CD4-positive, alpha-beta T cell treated with Interleukin-10 for 1 hour (primary cell): Measurements from ENCODE around the gene RAB6B.

Experiments
- DNase-seq: peaks from one replicate; pipeline ENCODE4 v3.0.0-alpha.2; 2020

The RAB6B gene

DNA sequence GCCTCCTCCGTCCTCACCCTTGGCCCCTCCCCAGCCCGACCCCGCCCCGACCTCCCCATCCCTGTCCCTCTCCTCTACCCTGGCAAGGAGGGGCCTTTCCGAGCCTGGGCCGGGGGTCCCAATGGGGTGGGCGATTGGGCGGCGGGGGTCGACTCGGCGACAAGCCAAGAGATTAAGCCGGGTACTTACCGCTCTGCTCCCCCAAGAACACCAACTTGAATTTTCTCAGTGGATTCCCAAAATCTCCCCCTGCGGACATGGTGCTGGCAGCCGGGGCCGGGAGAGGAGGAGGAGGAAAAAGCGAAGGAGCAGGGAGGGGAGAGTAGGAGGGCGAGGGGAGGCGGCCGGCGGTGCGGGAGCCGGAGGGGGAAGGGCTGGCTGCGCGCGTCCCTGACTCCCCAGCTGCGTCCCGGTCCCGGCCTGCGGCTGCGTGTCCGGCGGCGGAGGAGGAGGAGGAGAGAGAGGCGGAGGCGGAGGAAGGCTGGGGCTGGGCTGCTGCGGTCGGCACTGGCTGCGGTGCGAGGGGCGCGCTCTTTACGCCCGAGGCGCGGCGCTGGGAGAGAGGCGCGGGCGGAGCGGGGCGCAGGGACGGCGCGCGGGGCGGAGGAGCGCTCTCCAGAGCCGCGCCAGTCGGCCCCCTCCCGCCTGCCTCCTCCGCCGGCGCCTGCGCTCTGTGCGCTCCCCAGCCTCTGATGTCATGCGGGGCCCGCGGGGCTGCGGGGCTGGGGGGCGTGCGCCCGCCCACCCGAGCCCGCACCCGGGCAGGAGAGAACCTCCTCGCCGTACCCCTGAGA is at the start of gene RAB6B:
TSS of gene RAB6B (minus strand) at position 675 of the 794 bp plus-strand sequence. CDS start at position 259, 416 bp downstream.
- DNase-seq, result no peak

DNA sequence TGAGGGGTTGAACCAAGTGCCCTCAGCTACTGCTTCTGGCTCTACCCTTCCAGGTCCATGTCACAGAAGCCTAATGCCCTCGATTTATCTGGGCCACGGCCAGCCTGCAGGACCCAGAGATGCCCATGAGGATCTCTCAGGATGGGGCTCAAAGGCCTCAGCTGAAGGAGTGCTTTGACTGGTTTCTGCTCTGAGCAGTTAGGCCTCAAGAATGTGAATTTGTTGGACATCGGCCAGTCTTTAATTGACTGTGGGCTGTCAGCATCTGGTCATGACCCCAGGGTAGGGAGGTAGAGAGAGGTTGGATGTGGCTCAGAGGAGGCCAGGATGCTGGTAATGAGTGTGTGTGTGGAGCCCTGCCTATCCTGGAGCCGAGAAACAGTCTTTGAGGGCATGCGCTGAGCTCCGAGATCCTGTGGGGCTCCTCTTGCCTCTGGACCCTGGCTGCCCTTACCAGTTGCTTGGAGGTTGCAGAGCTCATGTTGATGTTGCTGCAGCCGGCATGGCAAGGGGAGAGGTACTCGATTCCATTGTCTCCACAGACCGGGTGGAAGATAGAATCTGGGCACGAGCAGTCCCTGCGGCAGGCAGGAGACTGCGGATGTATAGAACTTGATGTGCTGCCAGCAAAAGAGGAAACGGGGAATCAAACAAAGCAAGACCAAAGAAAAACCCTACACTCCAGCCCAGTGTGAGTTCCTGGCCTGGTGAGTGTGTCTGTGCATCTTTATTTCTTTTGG is 49.1 kb upstream of the RAB6B start:
- no peak for DNase-seq

DNA sequence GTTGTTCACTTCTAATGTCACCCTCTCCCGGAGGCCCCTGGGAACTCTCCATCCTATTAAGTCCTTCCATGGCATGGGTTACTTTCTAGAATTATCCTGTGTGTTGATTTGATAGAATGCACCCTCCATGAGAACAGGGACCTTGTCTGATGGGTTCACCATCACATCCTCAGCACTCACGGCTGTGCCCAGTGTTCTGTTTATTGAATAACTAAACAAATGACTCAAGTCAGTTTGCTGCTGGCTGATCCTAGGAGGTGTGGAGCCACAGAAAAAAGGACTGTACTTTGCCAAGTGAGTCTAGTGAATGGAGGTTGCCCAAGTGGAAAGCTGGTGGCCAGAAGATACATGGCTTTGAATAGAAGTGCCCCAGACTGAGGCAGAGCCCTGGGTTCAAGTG is 48.5 kb upstream of the RAB6B start:
- DNase-seq, result no peak

DNA sequence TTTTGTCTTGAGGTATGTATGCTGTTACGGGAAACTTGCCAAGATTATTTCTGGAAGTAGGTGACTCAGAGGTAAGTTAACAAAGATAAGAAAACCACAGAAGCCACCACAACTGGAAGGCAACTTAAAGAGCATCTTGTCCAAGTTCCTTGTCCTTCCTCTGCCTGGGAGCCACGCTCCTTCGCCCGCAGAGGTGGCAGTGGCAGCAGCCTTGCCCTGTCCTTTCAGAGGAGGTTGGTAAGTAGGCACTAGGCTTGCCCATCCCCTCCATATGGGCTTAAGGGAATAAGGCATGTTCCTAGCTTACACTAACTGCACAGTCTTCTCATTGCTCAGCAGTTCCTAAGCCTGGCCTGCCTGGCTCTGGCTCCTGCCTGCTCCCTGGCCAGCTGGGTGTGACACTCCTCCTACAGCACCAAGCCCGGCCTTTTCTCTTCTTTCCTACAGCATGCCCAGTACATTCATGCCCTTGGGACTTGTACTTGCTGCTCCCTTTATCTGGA is 48.0 kb upstream of the RAB6B start:
- no peak for DNase-seq

DNA sequence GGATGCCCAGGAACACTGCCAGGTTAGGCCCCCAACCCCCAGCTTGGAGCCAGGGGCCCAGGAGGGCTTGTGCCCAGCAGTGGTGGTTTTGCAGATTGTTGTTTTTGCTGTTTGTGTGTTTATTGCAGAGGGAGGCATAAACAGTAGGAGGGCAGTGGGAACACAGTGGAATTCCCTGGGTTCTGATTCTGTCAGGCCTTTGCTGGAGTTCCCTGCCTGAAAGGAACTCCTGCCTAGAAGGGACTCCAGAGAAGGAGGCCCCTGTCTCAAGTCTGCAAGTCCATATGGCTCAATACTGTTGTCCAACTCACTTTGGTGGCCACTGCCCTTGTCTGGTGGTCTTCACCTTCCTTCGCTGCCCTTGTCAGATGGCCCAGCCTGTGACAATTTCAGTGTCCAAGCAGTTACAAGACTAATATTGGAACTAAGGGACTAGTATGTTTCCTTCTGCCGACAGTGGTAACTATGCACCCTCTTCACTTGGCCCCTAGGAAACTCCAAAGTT is 47.4 kb upstream of the RAB6B start:
- no peak for DNase-seq

DNA sequence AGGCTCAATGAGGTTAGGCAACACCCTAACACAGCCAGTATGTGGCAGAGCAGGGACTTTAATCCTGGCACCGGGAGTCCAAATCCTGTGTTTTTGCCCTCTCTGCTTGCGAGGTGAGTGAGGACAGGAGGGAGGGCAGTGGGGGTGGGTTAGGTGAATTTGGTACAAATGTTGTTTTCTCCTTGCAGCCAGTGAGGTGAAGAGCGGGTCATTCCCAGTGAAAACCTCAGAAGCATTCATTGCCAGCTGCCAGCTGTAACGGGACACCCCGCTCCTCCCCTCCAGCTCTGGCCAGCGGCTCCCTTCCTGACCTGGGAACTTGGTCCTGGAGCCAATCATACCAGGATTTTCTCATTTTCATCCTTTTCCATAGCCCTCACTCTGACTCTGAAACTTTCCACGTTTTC is 45.7 kb upstream of the RAB6B start:
- DNase-seq, result no peak

DNA sequence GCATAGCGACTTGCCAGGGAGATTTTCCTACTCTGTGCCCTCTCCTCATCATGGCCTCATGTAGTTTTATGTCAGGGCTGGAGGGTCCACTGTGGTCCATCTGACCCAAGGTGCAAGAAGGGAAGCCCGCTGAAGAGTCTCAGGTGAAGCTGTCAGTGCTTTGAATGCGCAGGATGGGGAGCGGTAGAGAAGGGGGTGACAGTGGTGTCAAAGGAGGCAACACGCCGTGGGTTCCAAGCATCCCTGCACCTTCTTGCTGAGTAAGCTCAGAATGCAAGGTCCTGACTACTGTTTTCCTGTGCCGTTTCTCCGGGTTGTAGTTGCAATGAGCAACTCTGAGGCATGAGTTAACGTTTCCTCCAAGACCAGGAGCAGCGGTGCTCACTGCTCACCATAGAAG is 44.9 kb upstream of the RAB6B start:
- DNase-seq, result no peak

DNA sequence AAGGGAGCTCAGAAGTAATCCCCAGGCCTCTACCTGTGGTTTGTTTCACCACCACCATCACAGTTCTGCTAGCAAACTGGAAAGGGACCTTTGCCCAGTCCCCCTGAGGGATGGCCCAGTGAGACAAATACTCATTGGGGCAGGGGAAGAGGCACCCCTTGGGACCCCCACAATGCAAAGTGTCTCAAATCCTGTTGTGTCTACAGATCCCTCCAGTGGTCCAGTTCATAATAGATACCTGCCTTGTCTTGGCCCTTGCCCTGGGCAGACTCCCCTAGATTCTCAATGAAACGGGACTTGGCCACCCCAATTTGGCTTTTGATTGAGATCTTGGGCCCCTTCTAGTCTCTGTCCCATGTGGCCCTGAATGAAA is 43.8 kb upstream of the RAB6B start:
- DNase-seq, result no peak

DNA sequence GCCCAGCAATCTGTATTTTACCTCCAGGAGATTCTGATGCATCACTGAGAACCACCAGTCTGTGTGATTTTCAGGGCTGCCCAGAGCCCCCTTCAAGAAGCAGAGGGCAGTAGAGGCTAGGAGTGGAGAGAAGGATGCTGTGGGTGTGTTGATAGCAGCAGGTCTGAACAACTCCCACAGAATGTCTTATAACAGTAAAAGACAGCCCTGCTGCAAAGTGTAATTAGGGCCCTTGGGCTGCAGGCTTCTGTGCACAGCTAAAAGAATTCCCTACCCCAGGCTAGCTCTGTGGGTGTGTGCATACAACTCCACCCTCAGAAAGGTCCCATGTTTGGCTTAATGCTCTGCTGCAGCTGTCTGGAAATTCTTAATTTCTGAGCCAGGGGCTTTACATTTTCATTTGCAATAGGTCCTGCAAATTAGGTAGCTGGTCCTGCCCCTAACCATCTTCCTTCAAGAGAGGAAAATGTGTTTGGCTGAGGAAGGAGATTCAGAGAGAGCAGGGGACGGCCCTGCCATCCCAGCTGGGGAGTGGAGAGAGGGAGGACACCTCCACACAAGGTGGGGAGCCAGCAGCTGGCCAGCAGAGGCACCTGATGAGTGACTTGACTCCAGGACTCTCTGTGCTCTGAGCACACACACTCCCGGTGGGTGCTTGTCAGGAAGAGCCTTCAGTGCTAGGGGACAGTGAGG is 43.2 kb upstream of the RAB6B start:
- no peak for DNase-seq

DNA sequence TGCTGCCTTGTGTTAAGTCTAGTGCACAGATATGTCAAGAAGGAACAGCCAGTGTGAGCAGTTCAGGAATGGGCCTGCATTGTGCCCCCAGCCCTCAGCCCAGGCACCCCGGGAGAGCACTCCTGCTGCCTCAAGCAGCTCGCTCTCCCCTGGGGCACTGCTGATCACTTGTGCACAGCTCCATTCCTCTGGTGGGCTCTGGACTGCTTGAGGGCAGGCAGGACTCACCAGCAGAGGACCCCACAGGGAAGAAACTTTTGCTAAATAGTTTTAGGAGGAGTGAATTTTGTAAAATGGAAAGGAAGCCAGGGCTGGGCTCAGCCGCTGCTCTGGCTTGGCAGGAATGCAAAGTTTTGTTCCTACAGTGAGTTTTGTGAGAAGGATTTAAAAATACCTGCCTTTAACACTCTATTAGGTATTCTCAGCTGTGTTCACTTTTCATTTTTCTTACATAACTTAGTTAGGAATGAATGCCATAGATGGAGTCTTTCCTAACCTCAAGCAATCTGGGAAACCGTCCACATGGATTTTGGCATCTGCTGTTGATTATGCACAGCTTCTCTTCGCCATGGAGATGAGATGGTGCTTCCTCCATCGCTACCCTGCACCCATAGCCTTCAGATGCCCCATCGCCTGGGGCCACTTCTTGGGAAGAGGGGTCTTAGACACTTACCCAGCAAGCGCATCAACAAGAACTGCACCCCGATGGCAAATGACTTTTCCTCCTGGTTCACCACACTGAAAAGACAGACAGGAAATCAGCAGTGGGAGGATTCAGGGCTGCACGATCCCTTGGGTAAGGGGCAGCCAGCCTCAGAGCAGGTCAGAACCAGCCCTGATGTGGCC is 42.3 kb upstream of the RAB6B start:
- DNase-seq, result no peak

DNA sequence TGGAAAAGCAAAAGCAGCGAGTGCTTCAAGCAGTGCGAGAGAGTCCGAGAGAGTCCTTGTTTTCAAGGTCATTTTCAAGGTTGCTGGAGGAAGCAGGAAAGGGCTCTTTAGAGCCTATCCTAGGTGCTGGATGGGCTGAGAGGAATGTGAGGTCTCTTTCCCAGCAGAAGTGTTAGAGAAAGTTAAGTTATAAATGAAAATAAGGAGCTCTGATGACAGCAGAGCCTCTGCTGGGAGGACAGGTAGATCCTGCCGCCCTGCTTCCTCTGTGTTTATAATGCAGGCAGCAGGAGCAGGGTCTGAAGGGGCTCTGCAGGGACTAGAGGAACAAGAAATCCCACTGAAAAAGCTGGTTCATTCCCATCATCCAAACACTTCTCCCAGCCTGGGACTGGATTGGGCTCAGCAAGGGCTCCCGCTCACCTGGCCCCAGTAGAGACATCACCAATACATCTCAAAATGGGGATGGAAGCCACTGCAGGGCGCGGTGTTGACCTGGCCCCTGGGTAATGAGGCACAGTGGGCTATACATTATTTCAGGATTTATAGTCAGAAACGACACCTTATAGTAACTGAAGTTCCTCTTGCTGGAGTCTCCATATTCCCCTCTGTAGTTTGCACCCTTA is 41.5 kb upstream of the RAB6B start:
- no peak for DNase-seq

DNA sequence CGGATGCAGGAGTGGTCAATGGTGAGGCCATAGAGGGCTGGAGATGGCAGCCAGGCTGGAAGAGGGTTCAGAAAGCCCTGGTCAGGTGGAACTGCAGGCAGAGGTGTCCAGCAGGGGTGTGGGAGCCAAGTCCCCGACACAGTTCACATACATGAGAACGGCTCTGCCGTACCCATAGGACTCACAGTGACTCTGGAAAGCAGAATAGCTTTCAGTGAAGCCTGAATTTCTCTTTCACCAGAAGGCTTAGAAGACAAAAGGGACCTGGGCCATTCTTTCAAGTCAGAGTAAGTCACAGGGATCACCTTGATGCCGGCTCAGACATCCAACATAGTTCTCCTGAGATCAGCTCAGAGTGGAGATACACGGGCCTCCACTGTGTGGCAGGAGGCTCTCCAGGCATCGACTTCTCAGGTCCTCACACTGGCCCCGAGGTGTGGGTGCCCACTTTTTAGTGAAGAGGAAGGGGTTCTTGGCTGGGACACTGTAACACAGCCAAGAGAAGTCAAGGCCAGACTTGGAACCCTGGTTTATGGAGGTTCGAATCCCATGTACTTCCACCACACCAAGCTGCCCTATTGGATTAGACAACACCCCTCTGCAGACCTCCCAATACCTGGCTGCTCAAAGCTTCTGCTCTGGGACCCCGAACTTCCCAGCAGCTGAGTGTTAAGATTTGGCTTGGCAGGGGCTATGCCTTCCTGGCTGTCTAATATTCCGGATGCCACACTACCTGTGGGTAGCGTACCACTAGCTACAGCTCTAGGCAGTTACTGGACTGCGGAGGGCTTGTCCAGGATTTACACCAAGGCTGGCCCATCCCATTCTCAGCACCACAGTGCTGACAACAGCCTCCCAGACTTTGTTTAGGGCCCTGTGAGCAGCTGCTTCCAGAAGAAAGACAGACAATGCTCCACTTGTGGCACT is 40.4 kb upstream of the RAB6B start:
- no peak for DNase-seq

DNA sequence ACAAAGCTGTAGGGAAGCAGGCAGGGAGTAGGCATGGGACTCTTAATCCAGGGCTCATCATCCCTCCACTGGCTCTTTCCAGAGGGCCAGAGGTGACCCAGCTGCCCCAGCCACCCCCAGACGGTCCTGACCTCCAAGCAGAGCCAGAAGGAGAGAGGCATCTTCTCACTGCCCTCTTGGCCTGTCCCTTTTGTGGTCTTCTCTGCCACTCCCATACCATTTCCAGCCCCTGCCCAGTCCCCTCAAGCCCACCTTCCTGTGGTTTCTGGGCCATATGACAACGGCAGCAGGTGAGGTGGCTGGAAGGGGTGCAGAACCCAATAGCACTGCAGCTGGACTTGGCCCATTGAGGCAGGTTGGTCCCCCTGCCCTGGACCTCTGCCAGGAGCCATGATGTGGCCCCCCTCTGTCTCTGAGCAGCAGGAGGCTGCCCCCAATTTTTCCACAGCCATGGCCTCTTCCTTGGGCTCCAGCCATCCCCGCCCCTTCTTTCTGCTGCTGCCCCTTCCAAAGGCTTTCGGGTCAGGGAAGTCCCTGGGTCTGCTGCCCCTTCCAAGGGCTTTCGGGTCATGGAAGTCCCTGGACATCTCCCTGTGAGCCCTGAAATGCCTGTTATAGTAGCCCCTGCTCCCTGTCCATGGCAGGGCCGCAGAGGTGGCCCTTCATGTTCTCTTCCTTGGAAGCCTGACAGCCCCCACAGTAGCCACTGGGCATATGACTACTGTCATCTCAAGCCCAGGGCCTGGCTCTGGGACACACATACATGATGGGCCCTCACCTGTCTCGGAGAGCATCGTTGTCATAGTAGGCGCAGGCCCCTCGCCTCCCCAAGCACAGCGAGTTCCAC is 39.5 kb upstream of the RAB6B start:
- DNase-seq, result no peak

DNA sequence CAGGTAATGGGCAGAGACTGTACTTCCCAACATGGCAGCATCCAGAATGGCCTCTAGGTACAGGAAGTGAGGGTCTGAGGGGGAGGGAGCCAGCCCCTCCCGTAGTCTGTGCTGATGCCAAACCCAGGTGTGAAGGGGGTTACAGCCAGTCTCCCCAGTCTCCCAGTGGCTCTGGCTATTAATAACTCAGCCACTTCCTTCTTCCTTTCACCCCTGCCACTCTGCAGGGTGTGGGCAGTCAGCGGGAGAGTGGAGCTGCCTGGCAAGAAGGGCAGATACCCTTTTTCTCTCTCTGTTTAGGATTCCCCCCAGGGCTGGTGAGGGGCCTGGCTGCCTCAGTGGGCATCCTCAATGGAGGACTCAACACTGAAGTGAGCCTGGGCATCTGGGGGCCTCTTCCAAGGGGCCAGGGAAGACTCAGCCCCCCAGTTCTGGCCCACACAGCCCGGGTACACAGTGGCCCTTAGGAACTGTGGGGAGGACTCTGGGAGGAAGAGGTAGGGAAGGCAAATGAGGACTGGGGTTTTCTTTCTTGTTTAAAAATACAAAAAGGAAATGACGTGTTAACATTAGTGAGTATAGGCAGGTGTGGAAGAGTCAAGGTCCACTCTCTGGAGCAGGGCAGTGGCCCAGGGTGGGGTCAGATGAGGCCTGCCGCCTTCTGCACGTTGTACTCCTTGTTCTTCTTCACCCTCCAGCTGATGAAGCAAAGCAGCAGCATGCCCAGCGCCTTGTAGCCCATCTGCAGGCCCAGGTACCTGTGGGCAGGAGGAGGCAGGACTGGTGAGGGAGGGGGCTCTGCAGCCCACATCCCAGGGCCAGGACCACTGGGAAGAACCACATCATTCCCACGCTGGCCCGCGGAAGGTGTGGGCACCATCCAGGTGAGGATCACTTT is 38.6 kb upstream of the RAB6B start:
- no peak for DNase-seq

DNA sequence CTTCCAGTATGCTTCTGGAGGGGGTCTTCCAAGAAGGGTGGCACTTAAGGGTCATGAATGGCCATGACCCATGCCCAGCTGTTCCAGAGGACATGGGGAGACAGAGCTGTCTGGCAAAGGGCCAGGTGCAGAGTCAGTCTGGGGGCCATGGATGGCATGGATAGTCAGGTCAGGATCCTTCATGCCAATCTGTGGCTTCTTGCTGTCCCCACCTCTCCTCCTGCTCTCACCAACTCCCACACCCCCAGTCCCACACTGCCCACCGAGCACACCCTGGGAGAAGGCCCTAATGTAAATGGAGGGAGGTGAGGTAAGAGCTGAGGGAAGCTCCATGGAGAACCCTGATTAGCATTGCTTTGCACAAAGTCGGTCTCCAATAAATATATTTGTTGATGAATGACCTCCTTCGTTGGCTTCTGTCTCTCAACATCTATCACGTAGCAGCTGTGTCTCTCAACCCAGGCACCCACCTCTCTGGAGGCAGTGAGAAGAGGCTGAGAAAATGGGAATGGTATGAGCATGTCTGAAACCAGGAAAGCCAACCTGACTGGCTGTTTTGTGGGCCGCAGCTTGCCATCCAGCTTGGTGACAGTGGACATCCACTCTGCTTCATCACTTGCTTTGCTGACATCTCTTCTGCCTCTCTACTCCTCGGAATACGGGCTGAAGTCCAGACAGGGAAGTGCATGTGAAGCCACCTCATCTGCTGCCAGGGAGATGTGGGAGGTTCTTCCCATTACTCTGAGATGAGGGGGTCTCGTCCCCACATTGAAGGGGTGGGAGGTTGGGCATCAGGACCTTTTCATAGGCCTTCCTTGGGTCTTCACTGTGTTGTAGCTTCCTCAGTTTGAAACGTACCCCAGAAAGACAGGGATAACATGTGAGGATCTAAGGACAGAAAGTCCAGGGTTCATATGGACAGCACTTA is 37.7 kb upstream of the RAB6B start:
- DNase-seq, result no peak

DNA sequence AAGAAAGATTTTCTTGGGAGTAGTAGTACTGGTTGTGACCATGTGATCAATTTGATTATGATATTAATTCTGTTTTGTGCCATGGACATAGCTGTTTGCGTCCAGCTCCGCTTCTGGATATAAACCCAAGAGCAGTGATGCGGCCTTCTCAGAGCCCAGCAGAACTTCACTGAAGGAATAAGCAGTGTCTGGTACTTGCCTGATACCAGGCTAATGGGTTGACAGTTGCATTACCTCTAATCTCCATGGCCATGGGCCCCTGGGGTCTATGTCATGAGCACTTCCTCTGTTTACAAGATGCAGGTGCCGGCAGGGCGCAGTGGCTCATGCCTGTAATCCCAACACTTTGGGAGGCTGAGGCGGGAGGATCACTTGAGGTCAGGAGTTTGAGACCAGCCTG is 36.3 kb upstream of the RAB6B start:
- no peak for DNase-seq

DNA sequence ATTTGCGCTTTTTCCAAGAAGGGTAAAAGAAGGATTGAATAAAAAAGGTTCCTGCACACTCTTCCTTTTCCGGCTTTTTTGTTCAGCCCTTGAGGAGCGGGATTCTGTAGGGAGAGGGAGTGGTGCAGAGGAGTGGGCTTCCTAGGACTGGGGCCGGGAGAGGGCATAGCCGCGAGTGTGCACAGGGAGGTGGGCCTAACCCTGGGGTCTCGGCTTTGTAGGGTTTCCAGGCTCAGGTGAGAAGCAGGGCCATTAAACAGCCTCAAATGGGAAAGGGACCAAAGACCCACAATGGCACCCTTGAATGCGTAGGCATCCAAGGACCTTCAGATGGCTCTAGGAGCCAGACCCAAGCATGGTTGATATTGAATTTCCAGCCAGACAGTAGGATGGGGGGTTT is 35.4 kb upstream of the RAB6B start:
- no peak for DNase-seq
